Thymus (tissue), 11 donors: Measurements from ENCODE around the gene LIMS4. TPM values are rescaled to one million over a fixed set of nuclear protein-coding genes. Genes with fewer than 3 reads are reported as not detected.
"Not testable (repeated sequence)": the region's sequence is repeated elsewhere in the genome, so short reads cannot be mapped to it uniquely, and the experiment has no call there.

Source experiments
- DNase-seq, 9 donors: peaks; one replicate each; pipeline ENCODE4 v3.0.0-alpha.2; 2013; ENCODE audit warnings: low spot score in 9 of 9, low read depth in 6 of 9, missing footprints in 1 of 9
- H3K27ac ChIP-seq, 2 donors: one replicate each; pipeline ENCODE4 v1.5.1; 2013; ENCODE audit warnings: control low read depth in 1 of 2, low read depth in 1 of 2, low read length in 1 of 2, mild to moderate bottlenecking in 1 of 2, moderate library complexity in 1 of 2
- H3K27me3 ChIP-seq, 2 donors: one replicate each; pipeline ENCODE4 v1.5.1; 2013; ENCODE audit warnings: low read length in 1 of 2; ENCODE audit not compliant: control insufficient read depth in 2 of 2, insufficient read depth in 1 of 2
- H3K36me3 ChIP-seq, 2 donors: one replicate each; pipeline ENCODE4 v1.5.1; 2013; ENCODE audit warnings: low read length in 1 of 2, mild to moderate bottlenecking in 1 of 2, moderate library complexity in 1 of 2; ENCODE audit not compliant: control insufficient read depth in 2 of 2, insufficient read depth in 2 of 2
- H3K4me1 ChIP-seq, 2 donors: one replicate each; pipeline ENCODE4 v1.5.1; 2013; ENCODE audit warnings: low read length in 2 of 2; ENCODE audit not compliant: control insufficient read depth in 2 of 2, insufficient read depth in 2 of 2
- H3K4me3 ChIP-seq, 2 donors: one replicate each; pipeline ENCODE4 v1.5.1; 2013; ENCODE audit warnings: low read length in 2 of 2, control low read depth in 1 of 2, mild to moderate bottlenecking in 1 of 2
- H3K9me3 ChIP-seq, 2 donors: one replicate each; pipeline ENCODE4 v1.5.1; 2013; ENCODE audit warnings: low read length in 1 of 2, mild to moderate bottlenecking in 1 of 2; ENCODE audit not compliant: control insufficient read depth in 2 of 2, insufficient read depth in 1 of 2
- WGBS: extraction: QIAGEN DNeasy Blood & Tissue Kit; methylation state at CpG from one replicate; pipeline ENCODE4 v1.1.7; 2013; 5-methylcytosine and 5-hydroxymethylcytosine counted together
- polyA plus RNA-seq: library from polyadenylated mRNA; stranded (reverse); fragments of 200-250 nt; gene quantifications from one replicate; pipeline ENCODE4 v1.2.3, GENCODE V29; 2013
- total RNA-seq: library from RNA; stranded (reverse); fragments of 120-200 nt; gene quantifications from one replicate; pipeline ENCODE4 v1.2.4, GENCODE V29; 2013
- donor health status: healthy.

The LIMS4 gene
- total and polyA plus RNA-seq, 2 donors: 0.32 to 0.71 TPM

- H3K36me3 ChIP-seq, DNase-seq, H3K4me3 ChIP-seq, H3K9me3 ChIP-seq, H3K27me3 ChIP-seq, H3K27ac ChIP-seq, H3K4me1 ChIP-seq: not testable (repeated sequence)
- 96% methylated on average over 1 of the region's 4 CpGs for whole genome bisulfite sequencing
Observed at GRCh38 chr2:110425725-110426124, 46.9 kb downstream of the LIMS4 start.

- H3K27me3 ChIP-seq, H3K36me3 ChIP-seq, DNase-seq, H3K9me3 ChIP-seq, H3K27ac ChIP-seq, H3K4me3 ChIP-seq, H3K4me1 ChIP-seq: not testable (repeated sequence)
- 100% methylated on average over 2 of the region's 4 CpGs for WGBS
Observed at GRCh38 chr2:110424421-110424820, 48.2 kb downstream of the LIMS4 start.

- WGBS: no CpG with 5 or more reads among the region's 56 CpGs
- not testable (repeated sequence) for H3K9me3 ChIP-seq
Observed at GRCh38 chr2:110423574-110423962, 49.0 kb downstream of the LIMS4 start.

GRCh38 chr2:110422852-110423573, 49.6 kb downstream of the LIMS4 start:
- not testable (repeated sequence) for H3K27me3 ChIP-seq, H3K9me3 ChIP-seq, H3K27ac ChIP-seq, H3K4me3 ChIP-seq, H3K36me3 ChIP-seq, H3K4me1 ChIP-seq, DNase-seq
- WGBS: no CpG with 5 or more reads among the region's 36 CpGs

More at GRCh38 chr2:110423574-110423962, 49.0 kb downstream of the LIMS4 start:
- not testable (repeated sequence) for H3K36me3 ChIP-seq, H3K27me3 ChIP-seq, DNase-seq, H3K4me3 ChIP-seq, H3K4me1 ChIP-seq, H3K27ac ChIP-seq

GRCh38 chr2:110420641-110421354, 51.8 kb downstream of the LIMS4 start:
- not testable (repeated sequence) for H3K4me3 ChIP-seq, H3K9me3 ChIP-seq, H3K36me3 ChIP-seq, DNase-seq, H3K27ac ChIP-seq, H3K4me1 ChIP-seq, H3K27me3 ChIP-seq
- no CpG with 5 or more reads among the region's 9 CpGs for WGBS

GRCh38 chr2:110407142-110407541, 65.5 kb downstream of the LIMS4 start:
- not testable (repeated sequence) for DNase-seq, H3K27me3 ChIP-seq, H3K4me1 ChIP-seq, H3K27ac ChIP-seq, H3K36me3 ChIP-seq, H3K9me3 ChIP-seq, H3K4me3 ChIP-seq
- WGBS: no CpG with 5 or more reads among the region's 1 CpG

- WGBS: no CpG with 5 or more reads among the region's 2 CpGs
Observed at GRCh38 chr2:110404988-110405387, 67.6 kb downstream of the LIMS4 start.

GRCh38 chr2:110404246-110404645, 68.4 kb downstream of the LIMS4 start:
- H3K27me3 ChIP-seq, H3K27ac ChIP-seq, H3K4me1 ChIP-seq, H3K36me3 ChIP-seq, DNase-seq, H3K4me3 ChIP-seq, H3K9me3 ChIP-seq: not testable (repeated sequence)
- no CpG with 5 or more reads among the region's 1 CpG for WGBS

More at GRCh38 chr2:110404988-110405387, 67.6 kb downstream of the LIMS4 start:
- not testable (repeated sequence) for H3K9me3 ChIP-seq, H3K4me1 ChIP-seq, H3K4me3 ChIP-seq, H3K27me3 ChIP-seq, H3K36me3 ChIP-seq, H3K27ac ChIP-seq, DNase-seq

- not testable (repeated sequence) for H3K4me1 ChIP-seq, H3K27ac ChIP-seq, H3K36me3 ChIP-seq, H3K4me3 ChIP-seq, H3K9me3 ChIP-seq, H3K27me3 ChIP-seq, DNase-seq
- WGBS: 17% methylated on average over 3 of the region's 18 CpGs
Observed at GRCh38 chr2:110401001-110401618, 71.5 kb downstream of the LIMS4 start.
